GM21723 (cell line): Measurements from ENCODE around the gene DKK3.

Source experiments
- ATAC-seq: cut with Tn5 transposase; IDR thresholded peaks from one replicate; pipeline ENCODE4 v1.9.1; 2021; ENCODE audit warnings: mild to moderate bottlenecking, moderate library complexity; ENCODE audit not compliant: unreplicated experiment

DKK3 gene

DNA sequence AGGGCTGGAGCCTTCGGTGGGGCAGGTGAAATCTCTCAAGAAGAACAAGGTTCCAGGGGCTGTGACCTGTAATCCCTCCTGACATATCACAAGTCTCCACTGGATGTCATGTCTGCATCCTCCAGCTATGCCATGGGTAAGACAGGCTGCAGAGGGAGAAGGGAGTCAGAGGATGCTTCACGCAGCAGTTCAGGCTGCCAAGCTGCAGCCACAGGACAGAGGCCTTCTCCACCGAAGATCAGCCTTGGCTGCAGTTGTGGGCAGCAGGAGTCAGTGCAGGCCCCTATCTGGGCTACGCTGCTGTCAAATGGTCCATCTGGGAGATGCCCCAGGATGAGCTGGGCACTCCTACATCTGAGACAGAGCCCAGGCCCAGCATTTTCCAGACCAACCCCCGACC, 25.0 kb downstream of the DKK3 start:
- ATAC-seq: no peak

GRCh38 chr11:11982975-11983374, 25.5 kb downstream of the DKK3 start:
- ATAC-seq: no peak

DNA sequence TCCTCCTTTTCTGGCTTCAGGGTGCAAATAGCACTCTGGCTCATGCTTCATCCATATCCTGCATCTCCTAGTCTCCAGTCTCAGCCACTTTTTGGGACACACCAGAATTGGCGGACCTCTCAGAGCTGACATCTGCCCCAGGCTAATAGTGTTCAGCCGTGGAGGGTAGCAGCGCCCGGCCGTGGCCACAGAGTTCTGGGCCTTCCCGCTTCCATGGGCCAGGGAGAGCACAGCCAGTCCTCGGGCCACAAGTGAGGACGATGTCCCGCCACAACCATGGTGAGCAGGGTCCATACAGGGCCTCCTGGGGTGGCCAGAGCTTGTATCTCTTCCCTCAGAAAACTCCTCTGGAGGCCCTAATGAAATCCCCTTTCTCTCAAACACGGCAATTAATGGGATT, 26.0 kb downstream of the DKK3 start:
- no peak for ATAC-seq

DNA sequence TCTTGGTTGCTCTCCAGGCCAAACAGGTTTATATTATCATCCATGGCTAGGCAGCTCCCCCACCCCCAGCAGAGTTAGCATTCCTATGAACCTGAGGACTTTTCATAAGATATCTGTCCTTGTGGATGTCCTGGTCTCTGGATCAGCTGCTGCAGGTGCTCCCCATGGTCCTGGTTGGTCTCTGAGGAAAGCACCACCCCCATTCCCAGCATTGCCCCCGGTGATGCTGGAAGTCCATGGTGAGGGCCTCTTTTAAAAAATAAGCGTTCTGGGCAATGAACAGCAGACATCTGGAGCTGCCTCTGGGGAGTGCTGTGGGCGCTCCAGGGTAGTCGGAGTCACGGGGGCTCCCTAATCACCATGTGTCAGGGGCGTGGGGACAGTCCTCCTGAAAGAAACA, 26.6 kb downstream of the DKK3 start:
- no peak for ATAC-seq

DNA sequence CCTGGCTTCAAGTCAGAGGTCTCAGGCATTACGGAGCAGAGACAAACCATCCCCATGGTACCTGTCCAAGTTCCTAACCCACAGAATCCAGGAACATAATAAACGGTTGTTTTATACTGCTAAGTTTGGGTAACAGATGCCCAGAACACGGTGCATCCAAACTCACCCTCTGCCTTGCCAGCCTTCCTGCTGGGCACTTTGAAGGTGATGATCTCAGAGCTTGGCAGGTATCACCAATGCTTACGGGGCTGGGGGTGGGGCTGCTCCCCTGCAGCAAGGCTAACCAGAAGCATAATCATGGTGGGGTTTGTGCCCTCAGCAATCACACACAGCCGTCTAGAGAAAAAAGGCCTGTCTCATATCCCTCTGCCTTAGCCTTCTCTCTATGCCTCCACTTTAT, 27.1 kb downstream of the DKK3 start:
- ATAC-seq: no peak

GRCh38 chr11:11980841-11981308, 27.6 kb downstream of the DKK3 start:
- ATAC-seq: no peak

DNA sequence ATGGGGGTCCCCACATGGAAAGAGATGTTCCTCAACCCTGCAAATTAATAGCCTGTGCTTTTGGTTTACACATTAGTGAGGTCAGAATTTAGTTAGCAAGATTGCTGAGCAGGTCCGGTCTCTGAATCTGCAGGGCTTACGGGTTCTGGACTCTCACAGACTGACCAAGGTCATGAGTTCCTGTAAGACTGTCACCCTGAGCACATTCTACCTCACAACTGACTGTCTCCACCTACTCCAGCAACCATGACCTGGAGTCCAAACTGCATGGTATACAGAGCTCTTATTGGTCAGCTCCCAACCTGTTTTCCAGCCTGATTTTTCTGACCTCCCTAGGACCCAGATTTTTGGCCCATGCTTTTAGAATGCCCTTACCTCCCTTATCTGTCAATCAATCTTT, 28.2 kb downstream of the DKK3 start:
- ATAC-seq: no peak

DNA sequence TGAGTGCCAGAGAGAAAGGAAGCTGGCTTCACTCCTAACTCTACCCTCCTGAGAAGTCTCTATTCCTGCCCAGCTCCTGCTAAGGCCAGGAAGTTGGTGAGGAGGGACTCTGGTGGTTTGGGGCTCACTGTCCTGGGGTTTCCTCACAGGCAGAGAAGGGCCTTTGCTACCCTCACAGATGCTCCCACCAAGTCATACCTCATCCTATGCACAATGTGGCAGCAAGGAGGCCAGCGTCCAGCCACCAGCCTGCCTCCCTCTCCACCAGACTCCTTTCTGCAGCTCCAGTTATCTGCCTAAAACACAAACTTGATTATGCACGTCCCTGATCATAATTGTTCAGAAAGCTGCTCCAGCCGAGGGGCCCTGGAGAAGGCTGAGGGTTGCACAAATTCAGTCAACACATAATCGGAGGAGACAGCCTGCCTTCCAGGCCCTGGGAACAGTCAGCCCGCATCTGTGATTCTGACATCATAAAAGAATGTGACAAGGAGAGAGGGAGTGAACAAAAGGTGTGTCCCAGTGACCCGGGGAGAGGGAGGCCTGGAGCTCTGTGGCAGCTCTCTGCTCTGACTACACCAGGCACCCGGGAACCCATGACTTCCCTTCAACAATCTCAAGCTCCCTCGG, 28.8 kb downstream of the DKK3 start:
- ATAC-seq: no peak

- no peak for ATAC-seq
Observed at GRCh38 chr11:11978792-11979487, 29.5 kb downstream of the DKK3 start.

DNA sequence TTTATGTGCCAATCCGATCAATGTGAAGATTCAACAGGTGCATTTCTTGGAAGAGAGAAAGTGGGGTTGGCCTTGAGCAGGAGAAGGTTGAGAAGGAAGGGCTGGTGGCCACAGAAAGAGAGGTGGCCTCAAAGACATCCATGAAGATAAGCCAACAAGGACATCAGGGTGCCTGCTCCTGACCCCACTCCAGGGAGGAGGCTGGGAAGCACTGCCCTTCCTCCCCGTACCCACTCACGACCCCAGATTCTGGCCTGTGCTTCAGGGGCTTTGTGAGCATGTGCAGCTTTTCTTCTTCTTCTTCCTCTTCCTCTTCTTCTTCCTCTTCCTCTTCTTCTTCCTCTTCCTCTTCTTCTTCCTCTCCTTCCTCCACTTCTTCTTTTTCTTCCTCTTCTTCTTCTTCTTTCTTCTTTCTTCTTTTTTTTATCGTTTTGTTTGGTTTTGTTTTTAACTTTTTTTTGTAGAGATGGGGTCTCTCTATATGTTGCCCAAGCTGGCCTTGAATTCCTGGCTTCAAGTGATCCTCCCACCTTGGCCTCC, 30.3 kb downstream of the DKK3 start:
- ATAC-seq: no peak

GRCh38 chr11:11977206-11977938, 31.1 kb downstream of the DKK3 start:
- ATAC-seq: no peak

DNA sequence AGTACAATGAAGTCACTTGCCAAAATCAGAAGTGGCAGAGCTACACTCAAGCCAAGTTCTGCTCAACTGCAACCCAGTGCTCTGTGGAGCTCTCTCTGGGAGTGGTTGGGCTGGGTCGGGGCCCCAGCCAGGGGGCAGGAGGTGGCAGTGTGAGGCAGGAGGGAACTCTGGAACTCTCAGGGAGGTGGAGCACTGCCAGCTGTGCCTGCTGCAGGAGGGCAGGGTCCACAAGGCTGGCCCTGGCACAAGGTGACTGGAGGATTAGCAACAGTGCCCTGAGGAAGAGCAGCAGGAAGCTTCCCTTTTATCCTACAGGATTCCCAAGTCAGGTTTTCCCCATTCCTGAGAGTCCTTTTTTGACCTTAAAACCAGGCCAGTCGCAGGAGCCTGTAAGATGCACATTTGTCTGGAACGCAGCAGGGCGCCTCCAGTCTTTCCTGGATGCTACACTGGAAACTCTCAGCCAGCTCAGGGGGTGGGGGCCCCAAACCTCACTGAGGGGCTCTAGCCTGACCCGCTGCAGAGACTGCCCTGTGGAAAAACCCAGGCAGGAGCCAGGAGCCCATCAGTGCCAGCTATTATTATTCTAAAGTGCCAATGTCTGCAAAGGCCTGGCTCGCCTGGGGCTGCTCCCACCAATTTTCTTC, 31.8 kb downstream of the DKK3 start:
- ATAC-seq: no peak

DNA sequence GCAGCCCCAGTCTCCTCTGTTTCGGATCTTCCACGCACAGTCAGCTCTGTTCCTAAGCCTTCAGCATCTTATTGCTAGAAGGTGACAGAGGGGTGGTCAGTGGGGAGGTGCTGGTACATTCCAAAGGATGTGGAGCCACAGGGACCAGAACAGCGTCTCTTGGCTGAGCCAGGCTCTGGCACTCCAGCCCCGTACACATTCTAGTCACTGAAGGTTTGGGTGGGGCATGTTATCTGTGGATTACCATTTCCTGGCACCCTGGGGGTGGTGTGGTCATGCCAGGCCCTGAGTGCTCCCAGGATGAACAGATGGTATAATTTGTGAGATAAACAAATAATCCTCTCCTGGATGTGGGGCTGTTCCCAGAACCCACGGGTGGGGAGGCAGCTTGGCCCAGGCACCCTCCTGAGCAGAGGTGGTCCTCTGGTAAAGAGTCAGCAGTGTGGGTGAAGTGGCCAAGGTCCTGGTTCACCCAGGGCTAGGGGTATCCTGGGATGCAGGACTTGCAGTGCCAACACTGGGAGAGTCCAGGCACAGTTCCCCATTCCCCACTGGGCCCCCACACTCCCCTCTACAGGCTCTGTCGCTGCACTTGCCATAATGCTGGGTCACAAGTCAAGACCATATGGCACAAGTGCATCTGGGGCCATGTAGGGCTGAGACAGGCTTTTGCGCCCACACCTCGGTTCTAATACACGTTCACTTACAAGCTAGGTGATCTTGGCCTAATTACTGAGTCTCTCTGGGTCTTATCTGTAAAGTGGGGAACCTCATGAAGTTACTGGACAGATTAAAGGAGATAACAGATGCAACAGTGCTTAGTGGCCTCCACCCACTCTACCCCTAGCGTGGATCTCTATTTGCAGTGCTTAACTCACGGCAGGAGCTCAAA, 33.0 kb downstream of the DKK3 start:
- ATAC-seq: no peak

DNA sequence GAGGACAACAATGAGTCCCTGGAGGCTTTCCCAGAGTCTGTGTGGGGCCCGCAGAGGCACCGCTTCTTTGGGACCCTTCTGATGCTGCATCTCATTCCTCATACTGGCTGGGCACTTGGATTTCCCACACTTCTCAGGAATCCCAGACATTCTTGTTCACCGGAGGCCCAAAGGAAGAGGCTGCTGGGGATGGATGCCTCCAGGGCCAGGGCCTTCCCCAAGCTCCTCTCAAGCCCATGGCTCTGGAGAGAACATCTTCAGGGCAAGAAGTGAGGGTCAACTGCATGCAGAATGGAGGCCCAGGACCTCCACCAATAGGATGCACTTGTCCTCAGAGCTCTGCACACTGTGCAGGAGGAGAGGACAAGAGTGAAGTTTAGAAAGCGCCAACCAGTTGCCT, 34.6 kb downstream of the DKK3 start:
- no peak for ATAC-seq

DNA sequence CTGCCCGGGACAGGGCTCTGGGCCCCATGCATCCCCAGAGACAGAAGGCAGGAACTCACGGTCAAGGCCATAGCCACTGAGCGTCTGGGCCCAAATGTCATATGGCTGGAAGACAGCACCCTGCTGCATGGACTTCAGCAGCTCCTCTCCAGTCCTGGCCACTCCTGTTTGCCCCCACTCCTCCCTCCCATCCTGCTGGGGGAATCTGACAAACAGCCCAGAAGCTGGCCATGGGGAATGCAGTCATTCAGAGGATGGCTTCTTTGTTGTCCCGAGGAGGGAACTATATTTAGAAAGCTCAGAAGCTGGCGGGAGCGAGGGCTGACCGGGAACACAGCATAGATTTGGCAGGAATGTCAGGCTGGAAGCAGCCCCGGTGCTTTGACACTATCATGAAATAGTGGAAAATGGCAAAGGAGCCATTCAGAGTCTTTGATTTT, 35.0 kb downstream of the DKK3 start:
- no peak for ATAC-seq

- ATAC-seq: no peak
Observed at GRCh38 chr11:11972730-11973341, 35.6 kb downstream of the DKK3 start.

- ATAC-seq: no peak
Observed at GRCh38 chr11:11971906-11972547, 36.4 kb downstream of the DKK3 start.

- no peak for ATAC-seq
Observed at GRCh38 chr11:11970556-11970955, 37.9 kb downstream of the DKK3 start.
